Measurements from ENCODE around the gene HOXA3.

The HOXA3 gene

DNA sequence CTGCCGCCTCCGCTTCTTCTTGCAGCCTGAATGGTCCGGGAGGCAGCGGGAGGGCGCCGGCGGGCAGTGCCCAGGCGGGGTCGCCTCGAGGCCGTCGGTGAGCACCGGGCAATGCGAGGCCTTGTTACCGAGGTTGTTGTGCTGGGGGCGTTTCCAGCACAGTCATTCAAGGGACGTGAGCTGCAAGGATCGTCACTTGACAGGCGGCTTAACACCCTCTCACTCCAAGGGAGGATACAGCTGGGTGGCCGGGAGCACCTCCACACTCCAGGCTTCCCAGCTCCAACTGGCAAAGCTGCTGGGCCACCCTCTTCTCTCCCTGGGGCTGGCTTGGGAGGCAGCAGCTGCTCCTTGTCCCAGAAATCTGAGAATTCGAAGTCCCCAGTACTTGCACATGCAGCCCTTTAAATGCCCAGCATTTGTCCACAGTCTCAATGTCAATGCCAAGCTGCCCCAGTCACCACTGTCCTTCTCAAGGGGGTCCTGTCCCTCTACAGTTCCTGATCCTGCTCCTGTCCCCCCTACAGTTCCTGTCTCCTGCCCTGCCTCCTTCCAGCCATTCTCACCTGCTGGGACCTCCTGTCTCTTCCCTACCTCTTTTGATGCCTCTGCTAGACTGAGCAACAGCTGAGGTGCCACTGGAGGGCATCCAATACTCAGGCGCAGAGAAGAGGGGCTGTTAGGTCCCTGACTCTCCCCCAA is 37.1 kb upstream of the HOXA3 start:
- no peak for DNase-seq

DNA sequence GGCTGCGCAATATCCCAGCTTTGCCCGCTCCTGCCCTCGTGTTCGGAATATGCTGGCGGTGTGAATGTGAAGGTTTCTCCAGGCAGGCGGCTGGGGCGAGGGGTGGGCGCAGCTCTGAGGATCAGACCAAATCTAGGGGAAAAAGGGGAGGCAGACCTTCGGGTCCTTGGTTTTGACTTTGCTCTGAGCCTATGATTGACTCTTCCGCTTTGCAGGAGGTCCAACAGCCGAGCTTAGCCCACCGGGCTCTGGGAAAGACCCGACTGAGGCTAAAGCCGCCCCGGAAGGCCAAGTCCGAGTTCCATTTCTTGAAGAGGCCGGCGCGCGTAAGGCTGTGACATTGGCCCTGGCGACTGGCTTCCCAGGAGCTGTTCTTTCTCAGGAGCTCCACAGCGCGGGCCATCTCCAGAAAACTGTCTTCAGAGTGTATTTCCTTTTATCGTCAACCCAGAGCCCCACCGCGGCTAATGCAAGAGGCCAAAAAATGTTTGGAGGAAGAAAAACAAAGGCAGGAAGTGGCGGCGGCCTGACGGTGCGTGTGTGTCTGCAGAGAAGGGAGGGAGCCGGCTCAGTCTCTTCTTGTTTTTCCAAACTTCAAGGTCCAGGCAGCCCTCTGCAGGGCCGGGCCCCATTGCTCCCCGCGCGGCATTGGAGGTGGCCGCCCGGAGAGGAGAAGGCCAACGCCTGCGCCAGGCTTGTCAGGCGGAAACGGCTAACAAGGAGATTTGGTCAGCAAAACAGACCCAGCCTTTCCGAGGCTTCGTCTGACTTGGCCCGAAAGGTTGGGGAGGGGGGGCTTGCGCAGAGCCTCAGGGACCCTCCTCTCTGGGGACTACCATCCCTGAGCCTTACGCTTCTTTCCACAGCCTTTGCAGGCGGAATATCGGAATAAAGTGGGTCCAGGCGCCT is 36.3 kb upstream of the HOXA3 start:
- DNase-seq = peak; percentile 38

GRCh38 chr7:27187475-27188385 is 35.3 kb upstream of the HOXA3 start:
- DNase-seq = no peak

- DNase-seq = no peak
Measured at GRCh38 chr7:27186668-27187474, 34.5 kb upstream of the HOXA3 start.

- no peak for DNase-seq
Measured at GRCh38 chr7:27185854-27186667, 33.7 kb upstream of the HOXA3 start.

- peak; percentile 79 for DNase-seq
Measured at GRCh38 chr7:27185013-27185853, 32.9 kb upstream of the HOXA3 start, which contains the start of gene HOXA11. HOXA11 (minus strand) TSS chr7:27185232; CDS start chr7:27185144, 88 bp downstream.

- peak; percentile 58 for DNase-seq
Measured at GRCh38 chr7:27184337-27185012, 32.1 kb upstream of the HOXA3 start.

GRCh38 chr7:27183682-27184336 is 31.4 kb upstream of the HOXA3 start:
- peak; percentile 51 for DNase-seq

DNA sequence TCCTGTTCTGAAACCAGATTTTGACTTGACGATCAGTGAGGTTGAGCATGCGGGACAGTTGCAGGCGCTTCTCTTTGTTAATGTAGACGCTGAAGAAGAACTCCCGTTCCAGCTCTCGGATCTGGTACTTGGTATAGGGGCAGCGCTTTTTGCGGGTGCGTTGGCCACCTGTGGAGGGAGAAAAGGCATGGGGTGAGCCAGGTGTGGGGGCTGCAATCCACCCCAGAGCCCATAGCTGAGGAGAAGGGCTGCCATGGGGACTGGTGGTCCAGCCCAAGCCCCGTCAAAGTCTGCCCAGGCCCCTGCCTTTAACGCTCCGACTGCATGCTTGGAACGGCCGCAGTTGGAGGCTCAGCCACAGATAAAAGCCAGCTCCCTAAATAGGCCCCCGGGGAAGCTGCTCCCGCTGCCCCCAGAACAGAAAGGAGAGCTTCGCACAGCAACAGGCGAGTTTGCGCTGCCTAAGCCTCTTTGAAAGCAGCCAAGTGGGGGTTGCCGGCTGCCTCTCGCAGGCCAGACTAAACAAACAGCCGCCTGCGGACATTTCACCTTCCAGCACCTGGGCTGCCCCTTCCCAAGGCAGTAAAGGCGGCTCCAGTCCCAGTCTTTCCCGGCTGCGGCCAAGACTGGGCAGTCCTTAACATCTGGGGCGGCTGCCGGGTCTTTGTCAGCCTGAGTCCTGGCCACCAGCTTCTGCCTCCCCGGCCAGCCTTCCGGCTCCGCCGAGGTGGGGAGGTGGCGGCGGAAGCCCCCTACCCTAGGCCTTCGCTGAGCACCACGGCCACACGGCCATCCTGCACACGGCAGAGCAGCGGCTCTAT is 30.7 kb upstream of the HOXA3 start:
- no peak for DNase-seq

GRCh38 chr7:27182285-27182841 is 30.0 kb upstream of the HOXA3 start:
- no peak for DNase-seq

DNA sequence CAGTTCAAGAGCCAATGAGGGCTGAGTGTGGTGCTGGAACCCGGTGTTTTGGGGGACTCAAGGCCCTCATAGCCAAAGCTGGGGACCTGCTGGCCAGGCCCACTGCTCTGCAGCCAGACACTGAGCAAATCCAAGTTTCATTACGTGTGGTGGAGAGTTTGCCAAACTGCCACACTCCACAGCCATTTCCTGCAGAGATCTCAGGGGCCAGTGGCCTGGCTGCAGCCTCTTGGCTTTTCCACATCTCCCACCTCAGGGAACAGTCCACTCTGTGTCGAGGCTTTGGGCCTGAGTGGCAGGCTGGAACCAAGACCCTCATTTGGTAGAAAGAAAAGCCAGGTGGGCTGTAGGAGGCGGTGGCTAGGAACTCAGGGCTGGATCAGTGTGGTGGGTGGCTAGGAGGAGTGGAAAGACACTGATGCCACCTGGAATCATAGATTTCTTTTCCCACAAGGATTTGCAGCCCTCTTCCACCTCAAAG is 29.5 kb upstream of the HOXA3 start:
- no peak for DNase-seq

GRCh38 chr7:27180431-27181420 is 28.3 kb upstream of the HOXA3 start:
- no peak for DNase-seq

DNA sequence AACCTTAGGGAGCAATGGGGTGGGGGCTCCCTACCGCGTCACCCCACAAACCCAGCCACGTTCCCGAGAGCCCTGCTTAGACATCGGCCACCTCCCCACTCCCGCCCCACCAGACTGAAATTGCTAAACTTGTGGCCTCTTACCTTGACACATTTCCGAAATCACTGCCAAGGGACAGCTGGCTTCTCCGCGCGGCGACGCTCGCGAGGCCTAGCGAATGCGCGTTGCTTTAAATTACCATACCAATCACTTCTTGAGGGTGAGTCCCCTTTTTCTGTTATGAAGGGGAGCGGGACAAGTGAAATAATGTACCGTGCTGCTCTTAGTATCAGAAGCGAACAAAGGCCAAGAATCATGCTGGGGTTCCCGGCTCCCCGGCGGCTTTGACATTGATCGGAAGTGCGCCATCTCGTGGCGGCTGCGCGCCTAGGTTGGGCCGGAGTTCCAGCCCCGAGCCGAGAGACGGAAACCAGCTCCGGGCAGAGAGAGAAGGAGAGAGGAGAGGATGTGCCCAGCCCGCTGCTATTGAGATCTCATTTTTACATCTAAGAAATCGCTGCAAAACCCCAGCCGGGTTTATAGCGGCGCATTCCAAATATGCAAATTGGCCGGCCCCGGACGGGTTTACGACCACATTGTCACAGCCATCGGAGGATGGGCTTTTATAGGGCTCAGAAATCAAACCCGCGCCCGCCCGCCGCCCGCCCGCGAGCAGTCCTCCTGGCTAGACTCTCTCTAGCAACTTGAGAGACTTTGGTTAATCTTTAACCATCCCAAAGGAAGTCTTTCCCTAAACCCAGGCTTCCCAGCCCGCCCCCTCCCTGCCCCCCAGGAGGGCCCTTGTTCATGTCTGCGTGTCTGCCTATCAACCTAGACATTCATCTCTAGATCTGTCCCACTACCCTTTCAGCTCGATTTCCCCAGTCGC is 27.4 kb upstream of the HOXA3 start:
- DNase-seq = peak; percentile 80

DNA sequence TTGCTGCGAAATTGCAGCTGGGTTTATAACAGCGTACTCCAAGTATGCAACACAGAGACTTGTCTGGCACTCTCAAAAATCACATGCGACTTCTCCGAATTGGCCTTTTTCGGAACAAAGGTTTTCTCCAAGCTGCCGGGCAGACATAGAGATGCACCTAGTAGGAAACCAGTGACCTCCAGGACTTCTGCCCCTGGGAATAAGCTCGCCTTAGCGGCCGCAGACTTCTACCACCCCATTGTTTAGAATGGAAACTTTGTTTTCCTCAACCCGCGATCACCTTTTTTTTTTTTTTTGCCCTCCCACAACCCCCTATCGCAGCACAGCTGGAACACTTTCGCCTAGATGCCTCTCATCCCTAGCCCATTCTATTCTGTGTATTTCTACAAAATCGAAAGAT is 26.6 kb upstream of the HOXA3 start:
- DNase-seq = no peak

GRCh38 chr7:27178366-27178765 is 26.0 kb upstream of the HOXA3 start:
- no peak for DNase-seq
